Stimulated activated effector memory CD8-positive, alpha-beta T cell treated with anti-CD3 and anti-CD28 coated beads, Interleukin-12 subunit alpha, Interleukin-12 subunit beta, amount 100 ng/mL, for 72 hours (primary cell): ENCODE results near the gene LRRC27.

Experiments used
- ATAC-seq: fragments of 150-1000 bp; cut with Tn5 transposase; 2 replicates; pipeline ENCODE4 v1.10.0; 2021
- DNase-seq, 2 donors: peaks; one replicate each; pipeline ENCODE4 v3.0.0; 2021 to 2022; ENCODE audit warnings: low spot score in 2 of 2
- H3K27ac Mint-ChIP-seq: one replicate; pipeline ENCODE4 v1.8.0; 2022; ENCODE audit warnings: mild to moderate bottlenecking, mixed read lengths
- H3K36me3 Mint-ChIP-seq: one replicate; pipeline ENCODE4 v1.8.0; 2022; ENCODE audit warnings: mild to moderate bottlenecking, mixed read lengths
- H3K4me1 Mint-ChIP-seq: one replicate; pipeline ENCODE4 v1.8.0; 2022; ENCODE audit warnings: mixed read lengths
- H3K4me3 Mint-ChIP-seq: one replicate; pipeline ENCODE4 v1.8.0; 2022; ENCODE audit warnings: mild to moderate bottlenecking, mixed read lengths
- H3K9me3 Mint-ChIP-seq: one replicate; pipeline ENCODE4 v1.8.0; 2022; ENCODE audit warnings: mixed read lengths

The LRRC27 gene

GRCh38 chr10:132387764-132388210 is 55.8 kb downstream of the LRRC27 start:
- Mint-ChIP-seq H3K36me3 (peaks cover 49% of the 10 kb centered on the region), H3K4me1 (peaks cover 24% of the 10 kb centered on the region), H3K27ac (peak overlapping the region; percentile 98), H3K9me3 (no peaks in the 10 kb centered on the region), H3K4me3 (peak overlapping the region; percentile 46)
- ATAC-seq (peak; percentile 55), DNase-seq (peak; percentile 82 to 88)

GRCh38 chr10:132388891-132389432 is 57.0 kb downstream of the LRRC27 start:
- H3K9me3 Mint-ChIP-seq = no peaks in the 10 kb centered on the region
- H3K4me1 Mint-ChIP-seq = peaks cover 27% of the 10 kb centered on the region
- ATAC-seq (peak; percentile 39), DNase-seq (no peak)
- peaks cover 49% of the 10 kb centered on the region for H3K36me3 Mint-ChIP-seq
- H3K4me3 Mint-ChIP-seq = no peak overlapping the region
- peak overlapping the region; percentile 91 for H3K27ac Mint-ChIP-seq

- ATAC-seq (peak; percentile 55), DNase-seq (no peak)
- Mint-ChIP-seq H3K36me3 (peaks cover 49% of the 10 kb centered on the region), H3K4me3 (no peak overlapping the region), H3K9me3 (no peaks in the 10 kb centered on the region), H3K27ac (peak overlapping the region; percentile 91), H3K4me1 (peaks cover 27% of the 10 kb centered on the region)
Observed at GRCh38 chr10:132389433-132390169, 57.6 kb downstream of the LRRC27 start.

GRCh38 chr10:132390170-132390920 is 58.4 kb downstream of the LRRC27 start:
- no peak overlapping the region for H3K4me3 Mint-ChIP-seq
- DNase-seq (no peak), ATAC-seq (no peak)
- H3K9me3 Mint-ChIP-seq = no peaks in the 10 kb centered on the region
- H3K36me3 Mint-ChIP-seq = peaks cover 49% of the 10 kb centered on the region
- H3K4me1 Mint-ChIP-seq = peaks cover 27% of the 10 kb centered on the region
- peak overlapping the region; percentile 91 for H3K27ac Mint-ChIP-seq

GRCh38 chr10:132390921-132391675 is 59.1 kb downstream of the LRRC27 start:
- peak overlapping the region; percentile 48 for H3K27ac Mint-ChIP-seq
- no peaks in the 10 kb centered on the region for H3K9me3 Mint-ChIP-seq
- H3K36me3 Mint-ChIP-seq = peaks cover 46% of the 10 kb centered on the region

GRCh38 chr10:132391676-132392020 is 59.7 kb downstream of the LRRC27 start:
- Mint-ChIP-seq H3K4me3 (no peak overlapping the region), H3K27ac (peak overlapping the region; percentile 15), H3K4me1 (peaks cover 27% of the 10 kb centered on the region), H3K9me3 (no peaks in the 10 kb centered on the region), H3K36me3 (peaks cover 41% of the 10 kb centered on the region)
- ATAC-seq (no peak), DNase-seq (no peak)

More at GRCh38 chr10:132390921-132391675, 59.1 kb downstream of the LRRC27 start:
- Mint-ChIP-seq H3K4me1 (peaks cover 27% of the 10 kb centered on the region), H3K4me3 (no peak overlapping the region)
- ATAC-seq (no peak), DNase-seq (no peak)

- ATAC-seq (peak; percentile 1), DNase-seq (no peak)
- no peak overlapping the region for H3K4me3 Mint-ChIP-seq
- peaks cover 26% of the 10 kb centered on the region for H3K4me1 Mint-ChIP-seq
- peak overlapping the region; percentile 15 for H3K27ac Mint-ChIP-seq
- H3K9me3 Mint-ChIP-seq = no peaks in the 10 kb centered on the region
- peaks cover 35% of the 10 kb centered on the region for H3K36me3 Mint-ChIP-seq
Observed at GRCh38 chr10:132392184-132392800, 60.3 kb downstream of the LRRC27 start.

- ATAC-seq (no peak), DNase-seq (no peak)
- Mint-ChIP-seq H3K4me1 (peaks cover 26% of the 10 kb centered on the region), H3K27ac (peak overlapping the region; percentile 15), H3K9me3 (no peaks in the 10 kb centered on the region), H3K36me3 (peaks cover 32% of the 10 kb centered on the region), H3K4me3 (no peak overlapping the region)
Observed at GRCh38 chr10:132392811-132393694, 61.1 kb downstream of the LRRC27 start.

GRCh38 chr10:132393695-132394181 is 61.7 kb downstream of the LRRC27 start:
- Mint-ChIP-seq H3K9me3 (no peaks in the 10 kb centered on the region), H3K4me3 (no peak overlapping the region), H3K27ac (no peak overlapping the region), H3K4me1 (peaks cover 29% of the 10 kb centered on the region), H3K36me3 (peaks cover 27% of the 10 kb centered on the region)
- DNase-seq (no peak), ATAC-seq (no peak)

GRCh38 chr10:132394201-132394811 is 62.3 kb downstream of the LRRC27 start:
- ATAC-seq (no peak), DNase-seq (no peak)
- Mint-ChIP-seq H3K36me3 (peaks cover 22% of the 10 kb centered on the region), H3K4me3 (no peak overlapping the region), H3K9me3 (no peaks in the 10 kb centered on the region), H3K27ac (no peak overlapping the region), H3K4me1 (peaks cover 34% of the 10 kb centered on the region)

- peaks cover 15% of the 10 kb centered on the region for H3K36me3 Mint-ChIP-seq
- H3K27ac Mint-ChIP-seq = no peak overlapping the region
- DNase-seq = no peak
- H3K4me3 Mint-ChIP-seq = peak overlapping the region; percentile 32
- H3K9me3 Mint-ChIP-seq = no peaks in the 10 kb centered on the region
- ATAC-seq = no peak
- peaks cover 43% of the 10 kb centered on the region for H3K4me1 Mint-ChIP-seq
Observed at GRCh38 chr10:132394936-132395703, 63.1 kb downstream of the LRRC27 start.

- peaks cover 44% of the 10 kb centered on the region for H3K4me1 Mint-ChIP-seq
- peaks cover 15% of the 10 kb centered on the region for H3K36me3 Mint-ChIP-seq
- peak; percentile 1 for ATAC-seq
- no peaks in the 10 kb centered on the region for H3K9me3 Mint-ChIP-seq
- no peak overlapping the region for H3K27ac Mint-ChIP-seq
- H3K4me3 Mint-ChIP-seq = peak overlapping the region; percentile 32
- DNase-seq = peak; percentile 31 to 73
Observed at GRCh38 chr10:132395704-132396493, 63.9 kb downstream of the LRRC27 start.
